Muscle layer of colon (tissue), 2 donors: Measurements from ENCODE around the gene RANBP1.
A peak's percentile ranks its signal among the peaks of the same experiment; 100 is the strongest.
"Not testable (repeated sequence)": the region's sequence is repeated elsewhere in the genome, so short reads cannot be mapped to it uniquely, and the experiment has no call there.

Experiments
- H3K27ac ChIP-seq: one replicate; pipeline ENCODE4 v1.7.0; 2013; ENCODE audit warnings: low read depth, mild to moderate bottlenecking, low read length, moderate library complexity
- H3K27me3 ChIP-seq, 2 donors: one replicate each; pipeline ENCODE4 v1.7.0; 2013; ENCODE audit warnings: low read length in 2 of 2, mild to moderate bottlenecking in 2 of 2; ENCODE audit not compliant: insufficient read depth in 2 of 2, control insufficient read depth in 1 of 2
- H3K36me3 ChIP-seq: one replicate; pipeline ENCODE4 v1.7.0; 2013; ENCODE audit warnings: mild to moderate bottlenecking, low read length; ENCODE audit not compliant: insufficient read depth
- H3K4me1 ChIP-seq: one replicate; pipeline ENCODE4 v1.7.0; 2013; ENCODE audit warnings: mild to moderate bottlenecking, low read length; ENCODE audit not compliant: insufficient read depth
- H3K4me3 ChIP-seq, 2 donors: one replicate each; pipeline ENCODE4 v1.7.0; 2013; ENCODE audit warnings: low read length in 2 of 2, low read depth in 1 of 2, mild to moderate bottlenecking in 1 of 2, moderate library complexity in 1 of 2
- H3K9ac ChIP-seq: one replicate; pipeline ENCODE4 v1.7.0; 2013; ENCODE audit warnings: low read length
- H3K9me3 ChIP-seq: one replicate; pipeline ENCODE4 v1.7.0; 2013; ENCODE audit warnings: mild to moderate bottlenecking, low read length
- donor health status: abdominal sarcoma.
- donor health status: Adenocarcinoma of cecum.

The RANBP1 gene

DNA sequence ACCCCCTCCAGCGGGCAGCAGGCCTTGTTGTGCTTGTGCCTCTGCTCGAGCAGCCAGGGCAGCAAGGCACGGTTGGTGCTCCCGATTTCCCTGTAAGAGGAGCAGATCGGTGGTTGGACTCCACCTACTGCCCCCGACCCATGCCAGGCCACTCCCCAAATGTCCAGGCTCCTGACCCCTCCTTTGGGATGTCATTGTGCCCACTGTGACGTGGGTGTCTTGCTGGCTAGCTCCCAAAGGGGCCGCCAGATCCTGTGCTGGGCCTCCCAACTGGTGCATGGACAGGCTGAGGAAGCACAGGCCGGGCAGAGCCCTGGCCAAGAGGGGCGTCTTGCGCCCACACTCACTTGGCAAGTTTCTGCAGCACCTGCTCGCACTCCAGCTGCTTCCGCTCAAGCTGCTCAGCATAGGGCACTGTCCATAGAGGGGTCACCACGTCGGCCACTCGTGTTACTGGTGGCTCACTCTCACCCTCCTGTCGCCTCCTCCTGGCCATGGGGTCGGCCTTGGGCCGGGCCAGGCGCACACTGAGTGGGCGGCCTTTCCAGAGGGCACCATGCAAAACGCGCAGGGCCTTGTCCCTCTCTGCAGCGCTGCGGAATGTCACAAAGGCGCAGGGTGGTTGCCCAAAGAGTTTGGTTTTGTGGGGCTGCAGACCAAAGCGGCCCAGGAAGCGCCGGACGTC, at the start of gene RANBP1:
Gene RANBP1, plus strand, starts transcription at position 414 of the 685 bp plus-strand sequence. Its CDS starts 81 bp downstream, at position 495.
- Histone ChIP-seq H3K9ac (peak within 1 kb of the TSS; percentile 75), H3K36me3 (peaks cover 64% of the 10 kb centered on the region), H3K27me3 (no peaks in the 10 kb centered on the region), H3K27ac (peak within 1 kb of the TSS; percentile 90), H3K9me3 (no peaks in the 10 kb centered on the region), H3K4me1 (peaks cover 23% of the 10 kb centered on the region), H3K4me3 (peak within 1 kb of the TSS; percentile 71 to 72)

DNA sequence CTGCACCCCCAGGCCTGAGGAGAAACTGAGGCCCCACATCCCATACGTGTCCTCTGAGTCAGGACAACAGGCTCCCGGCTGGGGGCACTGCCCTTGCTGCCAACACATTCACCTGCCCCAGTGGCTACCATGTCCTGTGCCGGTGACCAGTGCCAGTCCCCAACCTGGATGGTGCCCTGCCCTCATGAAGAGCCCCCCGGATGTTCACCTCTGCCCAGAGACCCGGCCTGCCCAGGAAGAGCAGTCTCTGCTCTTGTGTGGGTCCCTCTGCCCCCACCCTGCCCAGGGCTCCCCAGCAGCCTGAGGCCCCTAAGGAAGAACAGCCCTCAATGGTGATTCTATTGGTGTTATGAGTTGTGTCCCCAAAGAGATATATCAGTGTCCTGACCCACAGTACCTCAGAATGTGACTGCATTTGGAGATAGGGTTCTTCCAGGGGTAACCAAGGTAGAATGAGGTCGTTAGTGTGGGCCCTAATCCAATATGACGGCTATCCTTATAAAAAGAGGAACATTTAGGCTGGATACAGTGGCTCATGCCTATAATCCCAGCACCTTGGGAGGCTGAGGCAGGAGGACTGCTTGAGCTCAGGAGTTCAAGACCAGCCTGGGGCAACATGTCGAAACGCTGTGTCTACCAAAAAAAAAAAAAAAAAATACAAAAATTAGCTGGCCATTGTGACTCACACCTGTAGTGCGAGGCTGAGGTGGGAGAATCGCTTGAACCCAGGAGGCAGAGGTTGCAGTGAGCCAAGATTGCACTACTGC, 49.1 kb upstream of the RANBP1 start:
- H3K27ac ChIP-seq = no peak overlapping the region
- H3K9ac ChIP-seq = no peak overlapping the region
- H3K4me1 ChIP-seq = no peaks in the 10 kb centered on the region
- no peaks in the 10 kb centered on the region for H3K27me3 ChIP-seq
- no peaks in the 10 kb centered on the region for H3K9me3 ChIP-seq
- no peak overlapping the region for H3K4me3 ChIP-seq
- peaks cover 12% of the 10 kb centered on the region for H3K36me3 ChIP-seq

GRCh38 chr22:20067384-20067682, 48.6 kb upstream of the RANBP1 start:
- peaks cover 12% of the 10 kb centered on the region for H3K36me3 ChIP-seq
- not testable (repeated sequence) for H3K9me3 ChIP-seq, H3K4me1 ChIP-seq, H3K4me3 ChIP-seq, H3K9ac ChIP-seq, H3K27me3 ChIP-seq, H3K27ac ChIP-seq

DNA sequence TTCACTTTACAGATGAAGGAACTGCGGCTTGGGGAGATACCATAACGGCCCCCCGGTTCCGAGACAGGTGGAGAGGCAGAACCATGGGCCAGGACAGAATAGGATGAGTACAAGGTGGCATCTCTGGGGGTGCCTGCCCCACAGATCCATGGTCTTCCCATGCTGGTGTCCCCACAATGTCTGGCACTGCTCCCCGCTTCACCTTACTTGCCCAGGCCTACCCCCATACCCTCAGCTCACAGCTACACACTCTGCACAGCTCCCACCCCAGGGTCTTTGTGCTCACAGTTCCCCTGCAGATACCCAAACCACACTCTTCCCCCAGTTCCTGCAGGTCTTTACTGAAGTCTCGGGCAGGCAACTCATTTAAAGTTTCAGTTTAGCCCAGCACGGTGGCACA, 47.3 kb upstream of the RANBP1 start:
- Histone ChIP-seq H3K27ac (no peak overlapping the region), H3K4me3 (no peak overlapping the region), H3K4me1 (no peaks in the 10 kb centered on the region), H3K27me3 (no peaks in the 10 kb centered on the region), H3K36me3 (peaks cover 8% of the 10 kb centered on the region), H3K9ac (no peak overlapping the region), H3K9me3 (no peaks in the 10 kb centered on the region)

DNA sequence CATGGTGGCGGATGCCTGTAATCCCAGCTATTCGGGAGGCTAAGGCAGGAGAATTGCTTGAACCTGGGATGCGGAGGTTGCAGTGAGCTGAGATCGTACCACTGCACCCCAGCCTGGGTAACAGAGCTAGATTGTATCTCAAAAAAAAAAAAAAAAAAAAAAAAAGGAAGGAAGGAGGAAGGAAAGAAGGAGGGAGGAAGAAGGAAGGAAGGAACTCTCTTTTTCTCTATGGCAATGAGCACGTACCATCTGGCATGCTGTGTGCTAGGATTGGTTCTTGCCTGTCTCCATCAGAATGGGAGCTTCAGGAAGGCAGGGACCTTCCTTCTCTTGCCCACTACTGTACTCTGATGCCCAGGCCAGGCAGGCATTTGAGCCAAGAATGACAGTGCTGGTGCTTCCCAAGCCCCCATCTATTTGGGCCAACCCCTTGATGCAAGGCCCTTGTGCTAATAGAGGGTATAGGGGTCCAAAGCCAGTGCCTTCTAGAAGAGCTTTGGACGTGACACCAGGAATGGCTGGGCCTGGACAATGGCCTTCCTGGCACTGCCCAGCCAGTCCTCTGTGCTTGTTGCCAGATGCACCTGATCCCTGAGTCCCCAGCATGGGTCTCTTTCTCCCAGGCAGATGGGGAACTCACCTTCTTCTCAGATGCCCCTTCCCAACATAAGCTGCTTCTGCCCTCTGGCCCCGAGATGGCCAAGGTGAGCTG, 46.4 kb upstream of the RANBP1 start:
- H3K27ac ChIP-seq = no peak overlapping the region

DNA sequence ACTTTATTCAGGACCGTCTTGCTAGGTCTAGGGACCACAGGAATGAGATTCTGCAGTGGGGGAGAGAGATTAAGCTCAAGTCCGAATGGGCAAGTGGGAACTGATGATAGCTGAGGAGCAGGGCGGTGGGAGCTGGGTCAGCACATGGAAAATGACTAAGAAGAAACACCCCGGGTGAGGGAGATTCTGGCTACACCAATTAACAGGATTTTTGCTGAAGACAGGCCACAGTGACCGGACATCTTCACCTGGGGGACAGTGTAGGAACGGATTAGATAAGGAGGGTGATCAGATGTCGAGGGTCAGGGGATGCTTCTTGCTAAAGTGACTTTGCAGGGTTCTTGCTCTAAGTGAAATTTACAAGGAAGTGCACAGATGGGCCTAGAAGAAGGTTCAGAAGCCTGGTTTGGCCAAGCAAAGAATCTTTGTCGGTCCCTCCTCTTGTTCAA, 44.4 kb upstream of the RANBP1 start:
- Histone ChIP-seq H3K27me3 (no peaks in the 10 kb centered on the region), H3K36me3 (no peaks in the 10 kb centered on the region), H3K9ac (no peak overlapping the region), H3K4me3 (no peak overlapping the region), H3K27ac (no peak overlapping the region), H3K4me1 (no peaks in the 10 kb centered on the region), H3K9me3 (no peaks in the 10 kb centered on the region)

More for the DNA sequence above, 46.4 kb upstream of the RANBP1 start:
- Histone ChIP-seq H3K9ac (no peak overlapping the region), H3K36me3 (peaks cover 5% of the 10 kb centered on the region), H3K27me3 (no peaks in the 10 kb centered on the region), H3K9me3 (no peaks in the 10 kb centered on the region), H3K4me3 (no peak overlapping the region), H3K4me1 (no peaks in the 10 kb centered on the region)

DNA sequence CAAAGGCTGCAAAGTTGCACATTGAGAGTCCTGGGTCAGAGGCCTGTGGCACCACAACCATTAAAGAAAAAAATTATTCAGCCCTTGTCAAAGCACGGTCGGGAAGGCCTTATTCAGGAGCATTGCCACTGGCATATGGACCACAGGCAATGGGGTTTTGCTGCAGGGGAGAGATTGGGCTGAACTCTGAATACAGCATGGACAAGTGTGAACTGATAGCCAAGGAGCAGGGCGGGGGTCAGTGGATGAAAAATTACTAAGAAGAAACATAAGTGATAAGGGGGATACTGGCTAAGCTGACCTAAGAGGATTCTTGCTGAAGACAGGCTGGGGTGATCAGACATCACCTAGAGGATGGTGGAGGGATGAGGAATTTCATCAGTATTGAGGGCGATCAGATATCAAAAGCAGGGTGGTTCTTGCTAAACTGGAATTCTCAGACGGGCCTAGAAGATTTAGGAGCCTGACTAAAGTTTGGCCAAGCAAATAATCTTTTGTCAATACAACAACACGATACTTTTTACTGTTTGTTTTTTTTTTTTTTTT, 39.2 kb upstream of the RANBP1 start:
- Histone ChIP-seq H3K27me3 (no peaks in the 10 kb centered on the region), H3K9me3 (no peaks in the 10 kb centered on the region), H3K27ac (no peak overlapping the region), H3K4me1 (peaks cover 11% of the 10 kb centered on the region), H3K4me3 (no peak overlapping the region), H3K36me3 (no peaks in the 10 kb centered on the region), H3K9ac (no peak overlapping the region)

GRCh38 chr22:20079745-20080444, 36.0 kb upstream of the RANBP1 start, which contains the start of gene DGCR8:
Gene DGCR8, plus strand, starts transcription at chr22:20080241. Its CDS starts 5,723 bp downstream, at chr22:20085964.
- Histone ChIP-seq H3K9ac (peak within 1 kb of the TSS; percentile 90), H3K36me3 (no peaks in the 10 kb centered on the region), H3K27ac (peak within 1 kb of the TSS; percentile 75), H3K27me3 (no peaks in the 10 kb centered on the region), H3K4me1 (peaks cover 38% of the 10 kb centered on the region), H3K4me3 (peak within 1 kb of the TSS; percentile 76 to 91), H3K9me3 (no peaks in the 10 kb centered on the region)

- Histone ChIP-seq H3K27ac (peak overlapping the region; percentile 75), H3K4me1 (peaks cover 43% of the 10 kb centered on the region), H3K9me3 (no peaks in the 10 kb centered on the region), H3K9ac (peak overlapping the region; percentile 90), H3K36me3 (peaks cover under 1% of the 10 kb centered on the region), H3K27me3 (no peaks in the 10 kb centered on the region), H3K4me3 (peak overlapping the region; percentile 76 to 91)
Measured at GRCh38 chr22:20080445-20080775, 35.5 kb upstream of the RANBP1 start.

- peak overlapping the region; percentile 76 to 91 for H3K4me3 ChIP-seq
- H3K27ac ChIP-seq = peak overlapping the region; percentile 75
- no peaks in the 10 kb centered on the region for H3K9me3 ChIP-seq
- peak overlapping the region; percentile 90 for H3K9ac ChIP-seq
- no peaks in the 10 kb centered on the region for H3K27me3 ChIP-seq
- H3K36me3 ChIP-seq = peaks cover 7% of the 10 kb centered on the region
- H3K4me1 ChIP-seq = peaks cover 43% of the 10 kb centered on the region
Measured at GRCh38 chr22:20080776-20081654, 34.9 kb upstream of the RANBP1 start.
